Muscle layer of duodenum (tissue), 2 donors: ENCODE data around the gene WWTR1.

Source experiments
- H3K27ac ChIP-seq: one replicate; pipeline ENCODE4 v1.7.0; 2013; ENCODE audit warnings: mild to moderate bottlenecking, low read length
- H3K27me3 ChIP-seq: one replicate; pipeline ENCODE4 v1.7.0; 2013; ENCODE audit warnings: low read depth, mild to moderate bottlenecking, control low read depth, low read length
- H3K36me3 ChIP-seq, 2 donors: one replicate each; pipeline ENCODE4 v1.7.0; 2013; ENCODE audit warnings: low read length in 2 of 2, control low read depth in 1 of 2, mild to moderate bottlenecking in 1 of 2; ENCODE audit not compliant: insufficient read depth in 2 of 2, control insufficient read depth in 1 of 2
- H3K4me1 ChIP-seq, 2 donors: one replicate each; pipeline ENCODE4 v1.7.0; 2013; ENCODE audit warnings: low read length in 2 of 2, mild to moderate bottlenecking in 2 of 2, control low read depth in 1 of 2, moderate library complexity in 1 of 2; ENCODE audit not compliant: insufficient read depth in 2 of 2, control insufficient read depth in 1 of 2
- H3K4me3 ChIP-seq, 2 donors: one replicate each; pipeline ENCODE4 v1.7.0; 2013; ENCODE audit warnings: low read length in 2 of 2, low read depth in 1 of 2, mild to moderate bottlenecking in 1 of 2
- H3K9me3 ChIP-seq, 2 donors: one replicate each; pipeline ENCODE4 v1.7.0; 2013; ENCODE audit warnings: low read length in 2 of 2, control low read depth in 1 of 2, mild to moderate bottlenecking in 1 of 2; ENCODE audit not compliant: control insufficient read depth in 1 of 2
- donor health status: healthy.

Gene WWTR1

DNA sequence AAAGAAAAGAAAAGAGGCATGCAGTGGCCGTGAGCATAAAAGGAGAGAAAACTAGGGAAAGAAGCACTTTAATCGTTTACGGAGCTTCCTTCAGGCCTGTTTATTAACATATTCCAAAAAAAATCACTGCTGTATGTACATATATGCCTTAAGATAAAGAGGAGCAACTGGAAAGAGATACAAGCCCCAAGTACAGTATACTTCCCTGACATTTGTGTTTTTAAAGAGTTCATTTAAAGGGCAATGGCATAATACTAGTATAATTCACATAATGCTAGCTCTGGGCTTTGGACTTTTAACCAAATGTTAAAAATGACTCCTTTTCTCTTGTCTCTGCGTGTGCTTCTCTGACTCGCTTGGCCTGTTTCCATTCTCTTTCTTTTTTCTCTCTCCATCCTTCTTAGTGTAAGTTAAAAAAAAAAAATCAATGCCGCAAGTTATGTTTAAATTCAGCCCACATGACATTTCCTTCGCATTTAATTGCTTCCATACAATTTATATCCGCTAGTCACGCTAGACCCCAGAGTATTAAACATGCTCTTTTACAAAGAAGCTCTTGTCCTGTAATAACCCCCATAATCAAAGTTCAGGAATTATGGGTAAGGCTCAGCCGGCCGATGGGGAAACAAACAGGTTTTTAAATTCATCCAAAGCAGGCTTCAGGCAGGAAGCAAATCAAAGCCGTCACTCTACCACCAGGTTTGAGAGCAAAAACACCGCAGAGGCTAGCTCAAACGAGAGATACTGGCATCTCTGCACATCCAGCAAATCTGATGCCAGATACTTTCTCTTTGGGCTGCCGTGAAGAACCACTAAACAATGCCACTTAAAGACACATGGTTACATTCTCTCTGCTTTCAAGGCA lies 19.4 kb downstream of the WWTR1 start:
- H3K27ac ChIP-seq: peak overlapping the region; percentile 70
- H3K9me3 ChIP-seq: no peaks in the 10 kb centered on the region
- no peaks in the 10 kb centered on the region for H3K27me3 ChIP-seq
- H3K36me3 ChIP-seq: no peaks in the 10 kb centered on the region
- H3K4me1 ChIP-seq: peaks cover 7 to 59% of the 10 kb centered on the region in 2 donors
- peak overlapping the region; percentile 40 to 41 for H3K4me3 ChIP-seq

DNA sequence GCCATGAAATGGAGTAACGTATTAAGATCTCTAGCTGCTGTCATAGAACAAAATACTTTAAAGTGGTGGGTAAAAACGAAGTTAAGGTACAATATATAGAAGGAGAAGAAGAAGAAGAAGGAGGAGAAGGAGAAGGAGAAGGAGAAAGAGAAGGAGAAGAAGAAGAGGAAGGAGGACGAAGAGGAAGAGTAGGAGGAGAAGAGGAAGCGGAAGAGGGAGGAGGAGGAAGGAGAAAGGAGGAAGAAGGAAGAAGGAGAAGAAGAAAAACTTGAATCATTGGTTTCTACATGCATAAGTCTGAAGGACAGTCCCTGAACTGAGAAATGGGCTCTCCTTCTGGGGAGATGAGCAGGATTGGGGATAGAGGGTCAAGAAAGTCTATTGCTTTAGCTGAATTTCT lies 22.4 kb downstream of the WWTR1 start:
- Histone ChIP-seq H3K36me3 (no peaks in the 10 kb centered on the region), H3K9me3 (no peaks in the 10 kb centered on the region), H3K4me3 (no peak overlapping the region), H3K27ac (no peak overlapping the region), H3K4me1 (peaks cover 0 to 47% of the 10 kb centered on the region in 2 donors), H3K27me3 (no peaks in the 10 kb centered on the region)

DNA sequence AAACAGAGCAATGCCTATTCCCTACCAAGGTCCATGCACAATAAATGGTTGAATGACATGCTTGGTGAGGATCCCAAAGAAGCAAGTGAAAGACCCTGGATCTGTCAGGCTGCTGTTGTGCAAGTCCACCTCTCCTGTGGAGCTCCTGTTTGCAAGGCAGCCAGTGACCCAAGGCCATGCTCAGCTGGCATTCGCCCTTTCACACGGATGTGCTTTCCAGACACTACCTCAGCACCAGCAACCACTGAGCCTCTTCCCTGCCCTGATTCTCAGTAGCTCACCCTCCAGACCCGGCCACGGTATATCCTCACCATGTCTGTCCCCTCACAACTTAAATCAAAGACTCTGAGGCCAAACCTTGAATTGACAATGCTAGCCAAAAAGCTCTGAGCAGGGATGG lies 23.3 kb downstream of the WWTR1 start:
- H3K4me3 ChIP-seq: no peak overlapping the region
- H3K27ac ChIP-seq: no peak overlapping the region
- H3K9me3 ChIP-seq: no peaks in the 10 kb centered on the region
- no peaks in the 10 kb centered on the region for H3K27me3 ChIP-seq
- H3K36me3 ChIP-seq: no peaks in the 10 kb centered on the region
- H3K4me1 ChIP-seq: peaks cover 0 to 51% of the 10 kb centered on the region in 2 donors

DNA sequence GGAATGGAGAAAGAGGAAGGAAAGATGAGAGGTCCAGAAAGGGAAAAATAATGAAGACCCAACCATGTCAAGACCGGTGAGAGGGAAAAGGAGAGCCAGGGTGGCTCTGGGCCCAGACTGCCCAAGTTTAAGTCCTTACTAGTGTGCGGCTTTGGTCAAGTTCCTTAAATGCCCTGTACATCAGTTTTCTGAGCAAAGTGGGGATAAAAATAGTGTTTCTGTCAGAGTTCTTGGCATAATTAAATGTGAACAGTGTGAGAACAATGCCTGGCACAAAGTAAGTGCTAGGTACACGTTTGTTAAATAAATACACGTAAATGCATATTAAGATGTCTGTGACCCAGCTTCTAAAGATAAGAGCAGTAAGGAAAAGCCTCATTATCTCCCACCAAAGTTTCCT lies 23.8 kb downstream of the WWTR1 start:
- peaks cover 0 to 3% of the 10 kb centered on the region in 2 donors for H3K36me3 ChIP-seq
- no peak overlapping the region for H3K4me3 ChIP-seq
- H3K27ac ChIP-seq: no peak overlapping the region
- no peaks in the 10 kb centered on the region for H3K9me3 ChIP-seq
- H3K4me1 ChIP-seq: peaks cover 0 to 51% of the 10 kb centered on the region in 2 donors
- H3K27me3 ChIP-seq: no peaks in the 10 kb centered on the region

DNA sequence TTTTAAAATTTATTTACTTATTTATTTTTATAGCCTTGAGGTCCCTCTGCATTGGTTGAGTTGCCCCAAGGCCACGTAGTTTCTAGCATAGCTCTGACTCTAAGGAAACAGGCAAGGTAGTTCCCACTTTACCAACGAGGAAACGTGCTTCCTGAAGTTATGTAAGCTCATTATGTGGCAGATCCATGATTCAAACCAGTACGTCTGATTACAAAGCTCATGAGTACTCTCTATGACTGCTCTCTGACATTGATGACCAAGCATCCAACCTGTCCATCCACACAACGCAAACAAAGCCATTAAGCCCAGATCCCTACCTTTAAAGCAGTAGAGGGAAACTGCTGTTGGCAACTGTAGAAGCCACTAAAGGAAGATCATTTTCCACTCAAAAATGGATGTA lies 25.6 kb downstream of the WWTR1 start:
- Histone ChIP-seq H3K27me3 (no peaks in the 10 kb centered on the region), H3K27ac (no peak overlapping the region), H3K4me1 (peaks cover 0 to 39% of the 10 kb centered on the region in 2 donors), H3K4me3 (no peak overlapping the region), H3K36me3 (peaks cover 0 to 6% of the 10 kb centered on the region in 2 donors), H3K9me3 (no peaks in the 10 kb centered on the region)

DNA sequence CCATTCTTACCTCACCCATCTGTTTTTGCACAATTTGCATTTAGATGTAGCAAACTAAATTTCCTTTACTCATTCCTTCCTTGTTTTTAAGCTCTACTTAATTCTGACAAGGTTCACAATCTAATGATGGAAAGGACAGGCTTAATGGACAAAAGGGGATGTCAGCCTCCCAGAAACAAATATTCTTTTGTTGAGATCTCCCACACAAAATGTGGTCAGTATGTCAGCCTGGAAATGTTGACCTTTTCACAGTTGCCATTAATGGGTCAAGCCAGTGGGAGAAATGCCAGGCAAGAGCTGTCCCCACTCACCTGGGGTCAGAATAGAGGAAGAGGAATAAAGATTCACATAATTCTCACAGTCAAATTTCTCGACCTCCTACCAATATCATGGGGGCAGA lies 27.0 kb downstream of the WWTR1 start:
- Histone ChIP-seq H3K27me3 (no peaks in the 10 kb centered on the region), H3K36me3 (peaks cover 0 to 6% of the 10 kb centered on the region in 2 donors), H3K4me1 (peaks cover 0 to 43% of the 10 kb centered on the region in 2 donors), H3K4me3 (no peak overlapping the region), H3K9me3 (no peaks in the 10 kb centered on the region), H3K27ac (no peak overlapping the region)

DNA sequence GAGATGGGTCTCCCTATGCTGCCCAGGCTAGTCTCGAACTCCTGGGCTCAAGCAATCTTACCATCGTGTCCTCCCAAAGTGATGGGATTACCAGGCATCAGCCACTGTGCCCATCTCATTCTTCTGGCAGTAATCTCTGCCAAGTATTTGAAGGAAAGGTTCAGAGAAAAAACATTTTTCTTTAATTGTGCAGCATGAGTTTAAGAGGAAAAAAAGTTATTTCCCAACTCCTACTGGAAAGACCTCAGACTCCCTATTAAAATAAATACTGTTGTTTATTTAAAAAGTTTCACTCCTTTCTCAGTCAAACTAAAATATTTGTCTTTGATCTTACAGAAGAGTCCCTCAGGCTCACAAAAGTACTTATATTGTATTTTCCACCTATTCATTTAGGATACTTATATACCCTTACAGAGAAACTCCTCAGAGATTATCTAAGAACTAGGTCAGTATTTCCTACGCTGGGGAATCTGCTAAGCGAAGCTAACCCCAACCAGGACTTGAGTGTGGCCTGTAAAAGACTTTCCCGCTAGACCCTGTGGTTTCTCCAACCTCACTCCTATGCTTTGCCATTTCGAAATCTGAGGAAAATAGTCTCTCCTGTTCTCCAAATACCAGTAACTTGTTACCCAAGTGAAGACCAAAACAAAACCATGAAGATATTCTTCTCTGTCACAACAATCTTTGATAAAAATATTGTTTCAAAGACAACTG lies 28.7 kb downstream of the WWTR1 start:
- peaks cover 0 to 6% of the 10 kb centered on the region in 2 donors for H3K36me3 ChIP-seq
- no peak overlapping the region for H3K27ac ChIP-seq
- H3K9me3 ChIP-seq: no peaks in the 10 kb centered on the region
- no peaks in the 10 kb centered on the region for H3K27me3 ChIP-seq
- peaks cover 0 to 36% of the 10 kb centered on the region in 2 donors for H3K4me1 ChIP-seq
- no peak overlapping the region for H3K4me3 ChIP-seq

DNA sequence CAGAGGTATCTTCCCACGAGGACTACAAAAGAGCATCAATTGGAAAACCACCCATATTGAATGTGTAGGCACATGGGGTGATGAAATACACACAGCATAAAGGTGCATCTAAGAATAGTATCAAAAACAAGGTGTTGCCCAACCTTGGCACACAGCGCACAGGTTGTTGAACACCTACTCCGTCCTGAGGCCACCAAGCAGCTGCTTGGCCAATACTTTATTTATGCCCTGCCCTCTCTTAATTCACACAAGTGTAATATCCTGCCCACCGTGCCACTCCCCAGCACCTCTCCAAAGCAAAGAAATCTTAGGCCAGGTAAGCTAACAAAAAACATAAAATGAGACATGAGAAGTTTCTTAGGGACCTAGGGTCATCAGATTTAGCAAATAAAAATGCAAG lies 31.2 kb downstream of the WWTR1 start:
- no peaks in the 10 kb centered on the region for H3K27me3 ChIP-seq
- H3K4me1 ChIP-seq: peaks cover 0 to 43% of the 10 kb centered on the region in 2 donors

DNA sequence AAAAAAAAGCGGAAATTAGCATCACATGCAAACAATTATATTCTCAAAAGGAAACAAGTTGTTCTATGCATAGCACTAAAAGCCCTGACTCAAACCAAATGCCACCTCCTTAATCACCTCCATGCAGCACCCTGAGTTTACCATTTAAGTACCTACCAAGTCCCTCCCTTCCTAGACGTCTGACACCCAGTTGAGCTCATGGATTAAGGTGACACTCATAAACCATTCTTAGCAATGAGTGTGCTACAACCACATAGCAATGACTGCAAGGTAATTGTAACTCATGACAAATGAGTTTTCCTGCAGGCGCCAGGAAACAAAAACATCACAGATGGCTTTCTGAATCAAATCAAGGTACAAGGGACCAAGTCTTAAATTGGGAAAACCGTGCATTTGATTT lies 32.0 kb downstream of the WWTR1 start:
- peaks cover 0 to 45% of the 10 kb centered on the region in 2 donors for H3K4me1 ChIP-seq

More for the DNA sequence above, 31.2 kb downstream of the WWTR1 start:
- Histone ChIP-seq H3K4me3 (no peak overlapping the region), H3K27ac (no peak overlapping the region), H3K36me3 (peaks cover 0 to 6% of the 10 kb centered on the region in 2 donors), H3K9me3 (no peaks in the 10 kb centered on the region)

DNA sequence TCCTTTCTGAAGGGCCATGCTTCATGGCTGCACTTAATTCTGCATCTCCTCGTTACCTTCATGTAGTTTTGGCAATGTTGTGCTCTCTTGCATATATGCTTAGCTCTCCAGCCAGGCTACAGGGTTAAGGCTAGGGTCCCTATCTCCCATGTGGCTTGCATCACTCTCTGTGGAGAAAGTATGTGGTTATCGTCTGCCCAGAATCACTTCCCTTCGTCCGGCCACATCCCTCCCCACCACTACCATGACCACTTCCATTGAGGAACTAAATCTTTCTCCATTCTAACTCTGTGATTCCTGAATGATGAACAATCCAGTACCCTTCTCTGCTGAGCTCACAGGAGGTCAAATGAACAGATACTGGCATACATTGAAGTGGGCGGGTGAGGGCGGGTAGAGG lies 34.0 kb downstream of the WWTR1 start:
- Histone ChIP-seq H3K27me3 (no peaks in the 10 kb centered on the region), H3K27ac (no peak overlapping the region), H3K36me3 (peaks cover 0 to 5% of the 10 kb centered on the region in 2 donors), H3K4me1 (peaks cover 4 to 34% of the 10 kb centered on the region in 2 donors), H3K4me3 (no peak overlapping the region), H3K9me3 (no peaks in the 10 kb centered on the region)

More for the DNA sequence above, 32.0 kb downstream of the WWTR1 start:
- Histone ChIP-seq H3K27ac (no peak overlapping the region), H3K36me3 (peaks cover 0 to 9% of the 10 kb centered on the region in 2 donors), H3K9me3 (no peaks in the 10 kb centered on the region), H3K4me3 (no peak overlapping the region), H3K27me3 (no peaks in the 10 kb centered on the region)

DNA sequence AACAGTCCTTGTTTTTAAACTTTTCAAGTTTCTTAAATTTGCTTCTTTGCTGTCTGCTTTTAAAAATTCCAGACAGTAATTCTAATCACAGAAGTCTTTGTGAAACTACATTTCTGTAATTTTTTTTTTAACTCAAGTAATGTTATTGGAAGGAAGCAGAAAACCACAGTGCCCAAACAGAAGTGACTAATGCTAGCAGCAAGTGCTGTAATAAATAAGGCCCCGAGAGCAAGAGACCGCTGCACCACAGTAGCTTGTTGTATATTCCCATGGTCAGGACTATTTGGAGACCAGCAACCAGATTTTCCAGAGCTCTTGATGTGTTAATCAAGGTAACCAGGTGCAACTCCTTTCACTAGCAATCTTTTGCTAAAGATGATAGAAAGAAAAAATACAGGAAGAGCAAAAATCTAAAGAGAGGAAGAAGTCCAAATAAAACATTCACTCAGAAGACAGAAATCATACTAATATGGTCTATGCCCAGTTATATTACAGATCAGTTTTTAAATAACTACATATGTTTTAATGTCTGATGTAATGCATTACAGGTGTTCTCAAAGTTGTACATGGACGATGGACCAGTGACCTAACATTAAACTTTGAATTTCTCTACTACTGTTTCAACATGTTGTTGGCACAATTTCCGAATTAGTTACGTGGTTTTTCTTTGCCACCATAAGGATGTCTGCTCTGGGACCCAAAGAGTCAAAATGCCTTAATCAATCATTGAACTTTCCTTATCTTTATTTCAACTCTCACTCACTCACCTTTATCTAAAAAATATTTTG lies 36.4 kb downstream of the WWTR1 start:
- Histone ChIP-seq H3K4me1 (peaks cover 4 to 39% of the 10 kb centered on the region in 2 donors), H3K27me3 (no peaks in the 10 kb centered on the region), H3K27ac (peak overlapping the region; percentile 25)

More for the DNA sequence above, 36.4 kb downstream of the WWTR1 start:
- H3K9me3 ChIP-seq: no peaks in the 10 kb centered on the region
- H3K36me3 ChIP-seq: peaks cover 0 to 4% of the 10 kb centered on the region in 2 donors
- H3K4me3 ChIP-seq: no peak overlapping the region
